Left ventricle myocardium inferior (tissue), 1 donor: ENCODE data around the gene MKKS. TPM values are rescaled to one million over a fixed set of nuclear protein-coding genes. Genes with fewer than 3 reads are reported as not detected.

Experiments used
- DNase-seq: peaks from one replicate; pipeline ENCODE4 v3.0.0-alpha.2; 2020
- H3K27ac ChIP-seq: fragments of 200-600 bp; replicated peaks from 2 replicates; pipeline ENCODE4 v1.8.0; 2021
- H3K27me3 ChIP-seq: fragments of 200-600 bp; 2 replicates; pipeline ENCODE4 v1.8.0; 2021; ENCODE audit warnings: low read depth
- H3K36me3 ChIP-seq: fragments of 200-600 bp; 2 replicates; pipeline ENCODE4 v1.8.0; 2021
- H3K4me1 ChIP-seq: fragments of 200-600 bp; 2 replicates; pipeline ENCODE4 v1.8.0; 2021
- H3K4me3 ChIP-seq: fragments of 200-600 bp; 2 replicates; pipeline ENCODE4 v1.8.0; 2021; ENCODE audit warnings: mild to moderate bottlenecking, moderate library complexity
- H3K9me3 ChIP-seq: fragments of 200-600 bp; replicated peaks from 2 replicates; pipeline ENCODE4 v1.8.0; 2021
- CTCF ChIP-seq: fragments of 200-600 bp; IDR thresholded peaks from 2 replicates; pipeline ENCODE4 v1.8.0; 2021; ENCODE audit warnings: antibody characterized with exemption, mild to moderate bottlenecking, borderline replicate concordance
- intact Hi-C: fragments of 100-400 bp; cut with micrococcal nuclease; formaldehyde crosslinking; loops from one replicate; pipeline ENCODE4 v1.11.0; 2022
- total RNA-seq: library from RNA; stranded (reverse); fragmentation: NEBNext Ultra II Directional; extraction: Animal tissue kit (Norgen Biotek cat#: 25700); gene quantifications from one replicate; pipeline ENCODE4 v1.2.1, GENCODE V29; 2021
- donor health status: DM: no; HTN: yes; CAD: no; lungs with severe emphysema.

Gene MKKS
- total RNA-seq, 1 donor from 2014 or later: 28.3 TPM

DNA sequence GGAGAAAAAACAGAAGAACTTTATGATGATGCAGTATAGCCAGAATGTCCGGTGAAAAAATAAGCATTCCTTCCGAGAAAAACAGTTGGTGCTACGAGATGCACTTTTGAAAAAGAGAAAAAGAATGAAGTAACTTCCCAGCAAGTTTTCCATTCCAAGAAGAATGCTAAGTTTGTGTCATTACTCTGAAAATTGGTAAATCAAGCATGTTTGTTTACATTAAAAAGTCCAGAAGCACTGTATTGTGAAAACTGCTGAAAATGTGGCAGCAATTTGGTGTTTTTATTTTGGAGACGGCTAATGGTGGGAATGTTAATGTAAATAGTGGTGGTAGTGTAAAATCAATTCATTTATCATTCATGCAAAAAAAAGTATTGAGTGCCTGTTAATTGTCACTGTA, 46.3 kb downstream of the MKKS start:
- intact Hi-C loops: no loop called here
- no peak for TF ChIP-seq CTCF

GRCh38 chr20:10385850-10386544, 48.0 kb downstream of the MKKS start:
- Histone ChIP-seq H3K4me1 (no peaks in the 10 kb centered on the region), H3K36me3 (no peaks in the 10 kb centered on the region), H3K9me3 (peaks cover 10% of the 10 kb centered on the region), H3K27me3 (peaks cover 4% of the 10 kb centered on the region), H3K27ac (no peak overlapping the region), H3K4me3 (no peak overlapping the region)
- no peak for TF ChIP-seq CTCF
- DNase-seq: no peak
- intact Hi-C loops: no loop called here

More for the DNA sequence above, 46.3 kb downstream of the MKKS start:
- Histone ChIP-seq H3K36me3 (no peaks in the 10 kb centered on the region), H3K27ac (no peak overlapping the region), H3K9me3 (peaks cover 10% of the 10 kb centered on the region), H3K4me1 (no peaks in the 10 kb centered on the region), H3K4me3 (no peak overlapping the region), H3K27me3 (no peaks in the 10 kb centered on the region)
- DNase-seq: no peak

- H3K27me3 ChIP-seq: peaks cover 27% of the 10 kb centered on the region
- no peak for TF ChIP-seq CTCF
Observed at GRCh38 chr20:10381477-10381876, 52.5 kb downstream of the MKKS start.

DNA sequence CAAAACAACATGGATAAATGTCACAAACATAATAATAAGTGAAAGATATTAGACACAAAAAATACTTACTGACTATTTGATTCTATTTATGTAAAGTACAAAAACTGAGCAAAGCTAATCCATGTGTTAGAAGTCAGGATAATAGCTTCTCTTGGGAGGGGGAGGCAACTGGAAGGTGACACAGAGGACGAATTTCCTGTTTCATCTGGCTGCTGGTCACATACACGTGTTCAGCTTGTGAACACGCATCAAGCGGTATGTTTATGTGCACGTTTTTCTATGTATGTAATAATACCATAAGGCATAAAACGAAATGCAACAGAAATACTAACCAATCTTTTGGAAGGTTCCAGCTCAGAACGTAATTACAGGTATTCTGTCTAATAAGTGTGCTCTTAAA, 54.3 kb downstream of the MKKS start:
- intact Hi-C loops: no loop called here
- Histone ChIP-seq H3K36me3 (no peaks in the 10 kb centered on the region), H3K27ac (no peak overlapping the region), H3K4me3 (no peak overlapping the region), H3K4me1 (no peaks in the 10 kb centered on the region), H3K27me3 (peaks cover 35% of the 10 kb centered on the region), H3K9me3 (peaks cover 7% of the 10 kb centered on the region)
- TF ChIP-seq CTCF: no peak
- DNase-seq: no peak

More at GRCh38 chr20:10381477-10381876, 52.5 kb downstream of the MKKS start:
- Histone ChIP-seq H3K4me3 (no peak overlapping the region), H3K27ac (no peak overlapping the region), H3K36me3 (no peaks in the 10 kb centered on the region), H3K4me1 (no peaks in the 10 kb centered on the region), H3K9me3 (no peaks in the 10 kb centered on the region)
- intact Hi-C loops: no loop called here
- no peak for DNase-seq

GRCh38 chr20:10376270-10377075, 57.5 kb downstream of the MKKS start:
- no peak for TF ChIP-seq CTCF
- no peak for DNase-seq
- intact Hi-C loops: no loop called here
- H3K36me3 ChIP-seq: no peaks in the 10 kb centered on the region
- H3K27me3 ChIP-seq: peaks cover 45% of the 10 kb centered on the region
- H3K4me1 ChIP-seq: no peaks in the 10 kb centered on the region
- H3K27ac ChIP-seq: no peak overlapping the region
- H3K4me3 ChIP-seq: no peak overlapping the region
- H3K9me3 ChIP-seq: peaks cover 14% of the 10 kb centered on the region
